ENCODE data around the gene SELENOV.

SELENOV gene

DNA sequence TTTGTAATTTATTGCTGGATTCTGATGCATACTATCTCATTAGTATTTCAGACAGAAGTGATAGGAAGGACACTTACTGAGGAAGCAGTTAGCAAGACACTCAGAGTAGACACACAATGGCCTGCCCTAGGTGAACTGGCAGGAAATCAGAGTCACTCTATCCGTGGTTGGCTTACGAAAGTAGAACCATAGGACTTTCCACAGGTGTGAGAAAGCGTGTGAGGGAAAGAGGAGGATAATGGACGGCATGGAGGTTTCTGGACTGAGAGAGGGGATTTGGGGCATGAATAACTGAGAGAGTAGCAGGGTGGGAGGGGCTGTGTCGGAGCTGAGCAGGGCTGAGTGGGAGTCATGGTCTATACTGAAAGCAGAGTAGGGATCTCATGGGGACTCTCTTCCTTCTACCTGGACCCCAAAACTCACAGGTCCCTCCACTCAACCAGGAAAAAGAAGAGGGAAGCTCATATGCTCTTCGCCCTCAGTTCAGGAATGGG, 43.7 kb downstream of the SELENOV start:
- DNase-seq (ENCODE audit: low read depth), result no peak

- DNase-seq (ENCODE audit: low read depth), result no peak
These were observed 48.5 kb downstream of the SELENOV start for GRCh38 chr19:39563408-39563807.

DNA sequence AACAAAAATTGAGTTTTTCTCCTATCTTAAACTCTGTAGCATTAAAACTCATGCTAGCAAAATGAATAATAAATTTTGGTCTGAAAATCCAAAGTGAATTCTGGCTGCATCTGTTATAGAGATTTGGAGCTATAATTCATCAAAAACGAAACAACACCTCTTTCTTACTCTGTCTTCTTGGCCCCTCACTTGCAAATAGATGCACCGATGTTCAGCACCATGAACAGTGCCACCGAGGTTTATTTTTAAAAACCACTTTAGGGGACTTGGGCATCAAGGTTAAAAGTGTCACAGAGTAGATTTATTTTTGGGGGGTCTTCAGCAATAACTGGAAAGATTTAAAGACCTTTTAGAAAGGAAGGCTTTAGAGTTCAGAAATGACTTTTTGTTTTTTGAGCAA, 51.1 kb downstream of the SELENOV start:
- no peak for DNase-seq (ENCODE audit: low read depth)

DNA sequence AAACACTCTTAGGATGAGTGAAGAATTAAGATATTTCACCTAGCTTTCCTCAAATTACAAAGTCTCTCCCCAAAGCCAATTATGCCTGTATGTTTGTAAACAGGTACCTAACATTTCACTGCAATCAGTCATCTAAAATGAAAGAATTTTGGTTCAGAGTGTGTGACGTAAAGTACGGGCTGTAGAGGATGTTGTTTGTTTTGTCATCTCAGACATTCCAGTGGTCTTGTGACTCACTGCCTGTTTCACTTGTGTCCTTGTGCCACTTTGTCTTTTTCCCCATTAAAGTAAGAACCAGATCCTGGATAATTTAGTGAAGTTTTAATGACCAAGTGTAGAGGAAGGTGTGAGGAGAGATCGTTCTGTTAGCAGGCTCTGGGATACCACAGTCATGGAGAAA, 53.7 kb downstream of the SELENOV start:
- no peak for DNase-seq (ENCODE audit: low read depth)
